Right lung (tissue), 5 donors: ENCODE results near the gene ILKAP. TPM values are rescaled to one million over a fixed set of nuclear protein-coding genes. Genes with fewer than 3 reads are reported as not detected.

Source experiments
- DNase-seq, 2 donors: peaks; one replicate each; pipeline ENCODE4 v3.0.0-alpha.2; 2013
- polyA plus RNA-seq, 5 donors: library from polyadenylated mRNA; unstranded; fragments of 120-200 nt; gene quantifications; one replicate each; pipeline versions ENCODE4 v1.2.1 to v1.2.3, GENCODE V29; 2013; ENCODE audit warnings: inconsistent platforms in 1 of 5, low replicate concordance in 1 of 5; ENCODE audit not compliant: insufficient read length in 5 of 5, insufficient read depth in 1 of 5

ILKAP gene
- polyA plus RNA-seq, 5 donors = 42.7 to 52.6 (median 48.6) TPM

DNA sequence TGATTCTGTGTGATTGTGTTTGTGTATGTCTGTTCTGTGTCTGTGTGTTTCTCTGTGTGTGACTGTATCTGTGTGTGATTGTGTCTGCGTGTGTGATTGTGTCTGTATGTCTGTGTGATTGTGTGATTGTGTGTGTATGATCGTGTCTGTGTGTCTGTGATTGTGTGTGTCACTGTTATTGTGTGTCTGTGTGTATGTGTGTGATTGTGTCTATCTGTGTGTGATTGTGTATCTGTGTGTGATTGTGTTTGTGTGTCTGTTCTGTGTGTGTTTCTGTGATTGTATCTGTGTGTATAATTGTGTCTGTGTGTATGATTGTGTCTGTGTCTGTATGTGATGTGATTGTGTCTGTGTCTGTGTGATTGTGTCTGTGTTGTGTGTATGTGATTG, 76.7 kb downstream of the ILKAP start:
- no peak for DNase-seq

DNA sequence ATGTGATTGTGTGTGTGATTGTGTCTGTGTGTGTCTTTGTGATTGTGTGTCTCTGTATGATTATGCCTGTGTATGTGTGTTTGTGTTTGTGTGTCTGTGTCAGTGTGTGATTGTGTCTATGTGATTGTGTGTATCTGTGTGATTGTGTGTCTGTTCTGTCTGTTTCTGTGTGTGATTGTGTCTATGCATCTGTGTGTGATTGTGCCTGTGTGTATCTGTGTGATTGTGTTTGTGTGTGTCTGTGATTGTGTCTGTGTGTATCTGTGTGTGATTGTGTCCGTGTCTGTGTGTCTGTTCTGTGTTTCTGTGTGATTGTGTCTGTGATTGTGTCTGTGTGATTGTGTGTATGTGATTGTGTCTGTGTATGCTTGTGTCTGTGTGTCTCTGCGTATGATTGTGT, 77.2 kb downstream of the ILKAP start:
- DNase-seq = no peak

DNA sequence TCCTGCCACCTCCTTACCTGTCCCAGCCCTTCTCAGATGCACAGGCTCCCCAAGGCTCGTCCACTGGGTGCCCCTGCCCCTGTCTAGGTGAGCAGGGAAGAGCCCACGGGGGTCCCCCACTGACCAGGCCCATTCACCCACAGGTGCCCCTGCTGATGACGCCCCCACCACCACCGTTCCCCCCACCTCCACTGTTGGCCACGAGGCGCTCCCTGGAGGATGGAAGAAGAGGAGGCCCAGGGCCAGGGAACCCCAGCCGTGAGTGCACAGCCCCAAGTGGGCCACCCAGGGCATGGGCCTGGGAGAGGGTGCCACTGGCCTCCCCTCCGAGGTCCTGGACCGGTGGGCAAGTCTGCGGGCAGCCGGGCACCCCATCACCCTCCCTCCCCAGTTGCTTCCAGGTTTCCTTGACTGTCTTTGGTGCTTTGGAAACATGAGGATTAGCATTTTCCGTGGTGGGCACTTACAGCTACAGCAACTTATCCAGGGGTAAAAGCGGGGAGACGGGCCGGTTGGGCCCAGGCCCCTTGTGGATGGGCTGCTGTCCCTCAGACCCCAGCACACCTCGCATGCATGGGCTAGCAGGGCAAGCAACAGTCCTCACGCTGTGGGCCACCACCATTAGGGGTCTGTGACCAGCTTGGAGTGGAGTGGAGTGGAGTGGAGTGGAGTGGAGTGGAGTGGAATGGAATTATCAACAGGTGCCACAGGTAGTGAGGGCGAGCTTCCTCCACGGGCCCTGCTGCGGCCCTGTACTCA, 78.2 kb downstream of the ILKAP start:
- no peak for DNase-seq

DNA sequence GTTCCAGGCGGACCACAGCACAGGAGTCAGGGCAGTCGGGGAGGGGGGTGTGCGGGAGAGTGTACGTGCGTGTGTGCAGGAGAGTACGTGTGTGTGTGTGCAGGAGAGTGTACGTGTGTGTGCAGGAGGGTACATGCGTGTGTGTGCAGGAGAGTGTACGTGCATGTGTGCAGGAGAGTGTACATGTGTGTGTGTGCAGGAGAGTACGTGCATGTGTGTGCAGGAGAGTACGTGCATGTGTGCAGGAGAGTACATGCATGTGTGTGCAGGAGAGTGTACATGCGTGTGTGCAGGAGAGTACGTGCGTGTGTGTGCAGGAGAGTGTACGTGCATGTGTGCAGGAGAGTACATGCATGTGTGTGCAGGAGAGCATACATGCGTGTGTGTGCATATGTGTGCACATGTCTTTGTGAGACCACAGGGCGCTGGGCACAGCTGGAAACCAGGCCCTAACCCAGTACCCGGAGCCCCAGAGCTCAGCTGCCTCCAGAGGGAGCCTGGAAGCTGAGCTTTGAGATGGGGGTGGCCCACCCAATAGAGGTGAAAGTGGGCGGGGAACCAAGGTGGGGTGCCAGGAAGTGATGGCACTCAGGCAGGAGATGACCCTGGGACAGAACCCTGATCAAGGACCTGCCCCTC, 78.9 kb downstream of the ILKAP start:
- no peak for DNase-seq

DNA sequence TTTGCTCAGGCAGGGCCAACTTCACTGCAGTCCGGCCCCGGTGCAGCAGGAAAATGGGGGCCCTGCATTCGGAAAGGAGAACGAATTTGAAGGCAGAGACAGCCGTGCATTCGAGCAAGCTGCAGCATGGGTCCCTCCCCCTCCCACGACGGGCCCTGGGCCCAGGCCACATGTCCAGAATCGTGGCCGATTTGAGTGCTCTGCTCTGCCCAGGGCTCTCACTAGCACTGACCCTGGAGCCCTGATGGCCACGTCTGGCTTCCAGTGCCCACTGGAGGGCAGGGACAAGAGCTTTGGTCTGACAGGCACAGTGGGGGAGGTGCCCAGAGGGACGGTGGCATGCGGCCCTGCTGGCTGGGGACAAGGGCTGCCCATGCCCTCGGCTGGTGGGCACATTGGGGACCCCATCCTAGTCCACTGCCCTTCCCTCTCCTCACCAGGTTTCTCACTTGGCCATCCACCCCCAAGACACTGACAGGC, 79.5 kb downstream of the ILKAP start:
- no peak for DNase-seq

DNA sequence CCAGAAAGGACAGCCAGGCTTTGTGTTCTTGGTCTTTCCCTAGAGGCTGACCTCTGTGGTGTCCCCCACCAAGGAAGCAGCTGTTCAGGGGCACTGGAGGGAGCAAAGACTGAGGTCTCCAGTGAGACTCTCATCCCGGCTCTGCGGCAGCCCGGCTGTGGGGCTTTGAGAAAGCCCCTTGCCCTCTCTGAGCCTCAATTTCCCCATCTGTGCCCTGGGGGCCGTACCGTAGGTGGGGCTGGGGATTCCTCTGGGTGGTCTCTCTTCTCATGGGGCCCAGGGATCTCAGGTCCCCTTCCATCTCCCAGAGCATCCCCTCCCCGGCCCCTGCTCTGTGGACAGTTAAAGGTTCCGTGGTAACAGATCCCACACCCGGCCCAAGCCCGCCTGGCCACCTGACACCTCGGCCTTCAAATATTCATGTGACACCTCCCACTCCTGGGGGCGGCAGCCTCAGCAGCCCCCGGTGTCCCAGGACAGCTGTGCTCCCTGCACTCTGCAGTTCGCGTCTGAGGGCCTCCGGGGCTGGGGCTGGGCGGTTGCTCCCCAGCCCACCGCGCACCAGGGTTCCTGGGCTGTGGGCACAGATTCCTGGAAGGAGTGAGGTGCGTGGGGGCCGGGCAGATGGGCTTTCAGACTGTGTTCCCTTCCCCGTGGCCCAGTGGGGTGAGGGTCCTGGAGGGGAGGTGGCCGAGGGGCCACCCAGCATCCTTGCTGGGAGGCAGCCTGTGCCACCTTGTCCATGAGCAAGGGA, 80.1 kb downstream of the ILKAP start:
- DNase-seq = no peak

DNA sequence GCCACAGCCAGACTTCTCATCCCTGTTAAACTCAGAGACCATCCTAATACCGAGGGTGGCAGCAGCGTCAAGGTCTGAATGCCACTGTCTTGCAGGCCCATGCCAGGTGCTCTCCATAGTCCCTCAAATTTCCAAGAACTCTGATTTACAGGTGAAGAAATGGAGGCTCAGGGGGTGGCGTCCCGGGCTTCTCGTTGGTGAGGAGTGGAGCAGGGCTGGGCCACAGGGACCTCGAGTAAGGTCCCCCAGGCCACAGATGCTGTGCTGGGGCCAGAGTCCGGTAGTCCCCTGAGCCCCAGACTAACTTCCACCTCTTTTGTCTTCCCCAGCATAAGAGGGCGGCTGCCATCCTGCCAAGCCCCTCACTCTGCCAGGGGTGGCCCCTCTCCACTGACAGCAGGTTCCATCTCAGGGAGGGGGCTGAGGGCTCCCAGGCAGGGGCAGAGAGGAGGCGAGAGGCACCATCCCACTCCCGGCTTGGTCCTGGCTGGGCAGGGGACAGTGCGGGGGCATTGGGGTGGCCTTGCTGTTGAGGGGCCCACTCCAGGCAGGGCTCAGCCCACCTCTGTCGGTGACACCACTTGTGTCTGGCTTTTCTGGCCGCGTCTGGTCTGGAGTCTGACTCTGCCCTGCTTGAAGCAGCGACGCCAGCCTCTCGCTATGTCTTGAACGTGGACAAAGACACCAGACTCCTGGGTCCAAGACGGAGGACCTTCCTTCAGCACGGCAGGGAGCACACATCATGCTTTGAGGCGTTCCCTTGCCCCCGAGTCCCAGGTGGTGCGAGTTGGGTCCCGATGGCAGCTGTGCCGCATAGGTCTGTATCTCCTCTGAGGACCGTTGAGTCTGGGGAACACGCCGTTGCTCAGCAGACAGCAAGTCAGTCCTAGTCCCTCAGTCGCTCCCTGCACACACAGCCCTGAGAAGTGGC, 80.9 kb downstream of the ILKAP start:
- no peak for DNase-seq

DNA sequence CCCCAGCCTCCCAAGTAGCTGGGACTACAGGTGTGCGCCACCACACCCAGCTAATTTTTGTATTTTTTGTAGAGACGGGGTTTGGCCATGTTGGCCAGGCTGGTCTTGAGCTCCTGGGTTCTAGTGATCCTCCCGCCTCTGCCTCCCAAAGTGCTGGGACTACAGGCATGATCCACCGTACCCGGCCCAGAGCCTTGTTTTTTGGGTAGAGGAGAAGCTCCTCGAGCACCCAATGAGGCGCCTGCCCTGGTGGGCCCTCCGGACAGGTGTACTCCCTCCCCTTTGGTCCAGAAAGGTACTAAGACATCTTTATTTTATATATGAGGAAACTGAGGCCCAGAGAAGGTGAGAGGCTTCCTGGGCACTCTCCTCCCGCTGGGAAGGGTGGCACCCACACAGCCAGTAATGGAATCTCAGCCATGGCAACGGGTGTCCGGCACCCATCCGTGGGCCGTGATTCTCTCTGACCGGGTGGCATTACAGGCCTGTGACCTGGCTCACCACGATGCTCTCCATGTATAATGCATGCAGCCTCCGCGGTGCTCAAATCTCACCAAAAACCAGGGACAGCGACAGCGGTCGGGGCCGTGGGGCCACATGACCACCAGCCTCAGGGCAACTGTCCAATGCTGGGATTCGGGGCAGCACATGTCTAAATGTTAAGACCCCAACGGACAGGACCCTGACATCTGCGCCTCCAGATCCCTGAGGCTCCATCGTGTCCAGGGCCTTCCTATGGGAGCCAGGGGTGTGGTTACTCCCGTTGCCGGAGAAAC, 81.8 kb downstream of the ILKAP start:
- no peak for DNase-seq

DNA sequence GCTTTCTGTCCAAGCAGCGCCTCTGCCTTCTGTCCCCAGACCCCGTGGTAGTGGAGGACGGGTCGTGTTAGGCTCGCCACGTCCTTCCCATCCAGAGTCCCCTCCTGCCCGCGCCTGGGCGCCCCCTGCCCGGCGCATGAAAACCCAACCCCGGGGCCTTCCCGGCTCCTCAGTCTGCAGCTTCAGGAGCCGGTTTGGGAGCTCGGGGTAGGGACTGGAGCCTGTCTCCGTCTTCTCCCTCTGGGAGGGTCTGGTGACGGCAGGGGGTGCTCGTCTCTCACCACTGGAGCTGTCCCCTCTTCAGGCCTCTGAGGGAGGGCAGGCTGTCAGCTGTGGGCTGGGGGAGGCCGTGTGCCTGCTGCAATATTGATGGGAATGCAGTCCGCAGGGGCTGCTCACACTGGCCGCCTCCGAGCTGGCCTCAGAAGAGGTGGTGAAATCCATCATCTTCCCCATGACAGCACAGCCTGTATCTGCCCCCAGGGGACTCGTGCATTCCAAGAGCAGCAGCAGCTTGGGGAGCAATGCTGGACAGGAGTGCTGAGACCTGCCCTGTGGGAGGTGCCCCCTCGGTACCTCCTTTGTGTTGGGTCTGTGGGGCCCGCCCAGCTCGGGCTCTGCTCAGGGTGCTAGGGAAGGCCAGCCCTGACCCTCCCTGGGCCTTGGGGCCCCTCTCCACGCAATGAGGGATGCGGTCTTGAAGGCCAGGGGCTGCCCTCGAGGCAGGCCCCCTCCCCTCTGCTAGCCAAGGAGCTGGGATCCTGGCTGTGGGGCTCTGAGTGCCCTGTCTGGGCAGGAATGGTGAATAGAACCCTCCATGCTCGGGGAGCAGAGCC, 82.8 kb downstream of the ILKAP start:
- DNase-seq = no peak

Other genes with a start within 250 kb of the ILKAP start
- 10 to 100 TPM; 33.3 to 39.7 (median 37.4) TPM for gene UBE2F, start 236.7 kb downstream of the ILKAP start, polyA plus RNA-seq
- gene SCLY, start 142.7 kb downstream of the ILKAP start, polyA plus RNA-seq = 10 to 100 TPM; 12.2 to 17.8 (median 14.6) TPM
- 1 to 10 TPM in 4 of 5 donors, under 1 TPM in 1; 0.86 to 8.8 (median 2.8) TPM for gene ESPNL, start 103.4 kb downstream of the ILKAP start, polyA plus RNA-seq
- under 1 TPM; 0.08 to 0.68 (median 0.18) TPM for gene KLHL30, start 65.0 kb downstream of the ILKAP start, polyA plus RNA-seq
- 1 to 10 TPM in 1 of 5 donors, under 1 TPM in 4; 0.18 to 1.2 (median 0.39) TPM for gene ERFE, start 44.7 kb downstream of the ILKAP start, polyA plus RNA-seq
- 1 to 10 TPM; 2.3 to 8.2 (median 3.9) TPM for gene HES6, start 36.3 kb upstream of the ILKAP start, polyA plus RNA-seq
- 1 to 10 TPM; 6.4 to 9.4 (median 8.3) TPM for gene PER2, start 84.9 kb upstream of the ILKAP start, polyA plus RNA-seq
- gene TRAF3IP1, start 116.8 kb upstream of the ILKAP start, polyA plus RNA-seq = 10 to 100 TPM; 16.5 to 24.6 (median 18.7) TPM
- gene ASB1, start 223.2 kb upstream of the ILKAP start, polyA plus RNA-seq = 10 to 100 TPM; 22.0 to 32.0 (median 26.8) TPM